ENCODE measurements around the gene HPCAL4. TPM values are rescaled to one million over a fixed set of nuclear protein-coding genes. Genes with fewer than 3 reads are reported as not detected.

Gene HPCAL4
- polyA plus RNA-seq, 1 donor, result 2.5 TPM

- H3K4me1 ChIP-seq (ENCODE audit: control insufficient read depth, insufficient read depth, low read length), result peaks cover 12% of the 10 kb centered on the region
- H3K4me3 ChIP-seq (ENCODE audit: low read length), result no peak overlapping the region
- DNase-seq, result no peak
- WGBS (ENCODE audit: insufficient coverage, low lambda C conversion rate), result no CpG with 5 or more reads among the region's 2 CpGs
- peaks cover 94% of the 10 kb centered on the region for H3K27me3 ChIP-seq (ENCODE audit: control insufficient read depth, insufficient read depth, low read length)
- H3K9me3 ChIP-seq (ENCODE audit: control insufficient read depth, low read depth, low read length), result peaks cover 8% of the 10 kb centered on the region
- H3K36me3 ChIP-seq (ENCODE audit: control insufficient read depth, insufficient read depth, low read length), result no peaks in the 10 kb centered on the region
- H3K27ac ChIP-seq (ENCODE audit: low read length), result no peak overlapping the region
Observed at GRCh38 chr1:39690225-39690624, 1.0 kb downstream of the HPCAL4 start.

- Histone ChIP-seq H3K4me1 (ENCODE audit: control insufficient read depth, insufficient read depth, low read length) (peaks cover 12% of the 10 kb centered on the region), H3K9me3 (ENCODE audit: control insufficient read depth, low read depth, low read length) (peaks cover 8% of the 10 kb centered on the region), H3K27ac (ENCODE audit: low read length) (no peak overlapping the region), H3K27me3 (ENCODE audit: control insufficient read depth, insufficient read depth, low read length) (peaks cover 94% of the 10 kb centered on the region), H3K36me3 (ENCODE audit: control insufficient read depth, insufficient read depth, low read length) (no peaks in the 10 kb centered on the region), H3K4me3 (ENCODE audit: low read length) (no peak overlapping the region)
- DNase-seq, result no peak
Observed at GRCh38 chr1:39689635-39690034, 1.6 kb downstream of the HPCAL4 start.

GRCh38 chr1:39689214-39689613 is 2.0 kb downstream of the HPCAL4 start:
- WGBS (ENCODE audit: insufficient coverage, low lambda C conversion rate), result no CpG with 5 or more reads among the region's 2 CpGs
- H3K27ac ChIP-seq (ENCODE audit: low read length), result no peak overlapping the region
- no peak overlapping the region for H3K4me3 ChIP-seq (ENCODE audit: low read length)
- H3K36me3 ChIP-seq (ENCODE audit: control insufficient read depth, insufficient read depth, low read length), result no peaks in the 10 kb centered on the region
- DNase-seq, result no peak
- peaks cover 12% of the 10 kb centered on the region for H3K4me1 ChIP-seq (ENCODE audit: control insufficient read depth, insufficient read depth, low read length)
- H3K27me3 ChIP-seq (ENCODE audit: control insufficient read depth, insufficient read depth, low read length), result peaks cover 94% of the 10 kb centered on the region
- H3K9me3 ChIP-seq (ENCODE audit: control insufficient read depth, low read depth, low read length), result peaks cover 8% of the 10 kb centered on the region

- 40% methylated on average over 2 of the region's 3 CpGs for WGBS (ENCODE audit: insufficient coverage, low lambda C conversion rate)
- Histone ChIP-seq H3K27ac (ENCODE audit: low read length) (no peak overlapping the region), H3K27me3 (ENCODE audit: control insufficient read depth, insufficient read depth, low read length) (peaks cover 94% of the 10 kb centered on the region), H3K4me1 (ENCODE audit: control insufficient read depth, insufficient read depth, low read length) (peaks cover 12% of the 10 kb centered on the region), H3K36me3 (ENCODE audit: control insufficient read depth, insufficient read depth, low read length) (no peaks in the 10 kb centered on the region), H3K4me3 (ENCODE audit: low read length) (no peak overlapping the region), H3K9me3 (ENCODE audit: control insufficient read depth, low read depth, low read length) (peaks cover 8% of the 10 kb centered on the region)
- no peak for DNase-seq
Observed at GRCh38 chr1:39688706-39689105, 2.5 kb downstream of the HPCAL4 start.

- Histone ChIP-seq H3K36me3 (ENCODE audit: control insufficient read depth, insufficient read depth, low read length) (no peaks in the 10 kb centered on the region), H3K4me3 (ENCODE audit: low read length) (no peak overlapping the region), H3K27ac (ENCODE audit: low read length) (no peak overlapping the region), H3K9me3 (ENCODE audit: control insufficient read depth, low read depth, low read length) (peaks cover 5% of the 10 kb centered on the region), H3K4me1 (ENCODE audit: control insufficient read depth, insufficient read depth, low read length) (peaks cover 8% of the 10 kb centered on the region), H3K27me3 (ENCODE audit: control insufficient read depth, insufficient read depth, low read length) (peaks cover 94% of the 10 kb centered on the region)
- no peak for DNase-seq
- no CpG with 5 or more reads among the region's 2 CpGs for WGBS (ENCODE audit: insufficient coverage, low lambda C conversion rate)
Observed at GRCh38 chr1:39687243-39687642, 4.0 kb downstream of the HPCAL4 start.

GRCh38 chr1:39685071-39685470 is 6.2 kb downstream of the HPCAL4 start:
- no peaks in the 10 kb centered on the region for H3K4me1 ChIP-seq (ENCODE audit: control insufficient read depth, insufficient read depth, low read length)
- WGBS (ENCODE audit: insufficient coverage, low lambda C conversion rate), result no CpG with 5 or more reads among the region's 3 CpGs
- no peaks in the 10 kb centered on the region for H3K36me3 ChIP-seq (ENCODE audit: control insufficient read depth, insufficient read depth, low read length)
- no peak for DNase-seq
- no peak overlapping the region for H3K27ac ChIP-seq (ENCODE audit: low read length)
- no peaks in the 10 kb centered on the region for H3K9me3 ChIP-seq (ENCODE audit: control insufficient read depth, low read depth, low read length)
- peaks cover 92% of the 10 kb centered on the region for H3K27me3 ChIP-seq (ENCODE audit: control insufficient read depth, insufficient read depth, low read length)
- no peak overlapping the region for H3K4me3 ChIP-seq (ENCODE audit: low read length)

- peaks cover 92% of the 10 kb centered on the region for H3K27me3 ChIP-seq (ENCODE audit: control insufficient read depth, insufficient read depth, low read length)
- no CpG with 5 or more reads among the region's 13 CpGs for WGBS (ENCODE audit: insufficient coverage, low lambda C conversion rate)
Observed at GRCh38 chr1:39684313-39684664, 6.9 kb downstream of the HPCAL4 start.

GRCh38 chr1:39683591-39684312 is 7.5 kb downstream of the HPCAL4 start:
- H3K9me3 ChIP-seq (ENCODE audit: control insufficient read depth, low read depth, low read length), result no peaks in the 10 kb centered on the region
- no peaks in the 10 kb centered on the region for H3K36me3 ChIP-seq (ENCODE audit: control insufficient read depth, insufficient read depth, low read length)
- H3K27me3 ChIP-seq (ENCODE audit: control insufficient read depth, insufficient read depth, low read length), result peaks cover 86% of the 10 kb centered on the region
- no peaks in the 10 kb centered on the region for H3K4me1 ChIP-seq (ENCODE audit: control insufficient read depth, insufficient read depth, low read length)
- H3K4me3 ChIP-seq (ENCODE audit: low read length), result no peak overlapping the region
- DNase-seq, result peak in 1 of 2 donors; percentile 28
- no peak overlapping the region for H3K27ac ChIP-seq (ENCODE audit: low read length)
- WGBS (ENCODE audit: insufficient coverage, low lambda C conversion rate), result no CpG with 5 or more reads among the region's 62 CpGs

More at GRCh38 chr1:39684313-39684664, 6.9 kb downstream of the HPCAL4 start:
- H3K4me1 ChIP-seq (ENCODE audit: control insufficient read depth, insufficient read depth, low read length), result no peaks in the 10 kb centered on the region
- no peak overlapping the region for H3K4me3 ChIP-seq (ENCODE audit: low read length)
- DNase-seq, result no peak
- H3K27ac ChIP-seq (ENCODE audit: low read length), result no peak overlapping the region
- H3K9me3 ChIP-seq (ENCODE audit: control insufficient read depth, low read depth, low read length), result no peaks in the 10 kb centered on the region
- no peaks in the 10 kb centered on the region for H3K36me3 ChIP-seq (ENCODE audit: control insufficient read depth, insufficient read depth, low read length)

GRCh38 chr1:39681999-39682398 is 9.2 kb downstream of the HPCAL4 start:
- peaks cover 73% of the 10 kb centered on the region for H3K27me3 ChIP-seq (ENCODE audit: control insufficient read depth, insufficient read depth, low read length)
- no peaks in the 10 kb centered on the region for H3K9me3 ChIP-seq (ENCODE audit: control insufficient read depth, low read depth, low read length)
- no peak overlapping the region for H3K27ac ChIP-seq (ENCODE audit: low read length)
- no peaks in the 10 kb centered on the region for H3K4me1 ChIP-seq (ENCODE audit: control insufficient read depth, insufficient read depth, low read length)
- no peak overlapping the region for H3K4me3 ChIP-seq (ENCODE audit: low read length)
- WGBS (ENCODE audit: insufficient coverage, low lambda C conversion rate), result no CpG with 5 or more reads among the region's 1 CpG
- no peaks in the 10 kb centered on the region for H3K36me3 ChIP-seq (ENCODE audit: control insufficient read depth, insufficient read depth, low read length)
- no peak for DNase-seq

GRCh38 chr1:39681294-39681693 is 9.9 kb downstream of the HPCAL4 start:
- WGBS (ENCODE audit: insufficient coverage, low lambda C conversion rate), result no CpG with 5 or more reads among the region's 3 CpGs
- no peak for DNase-seq
- no peaks in the 10 kb centered on the region for H3K4me1 ChIP-seq (ENCODE audit: control insufficient read depth, insufficient read depth, low read length)
- no peaks in the 10 kb centered on the region for H3K9me3 ChIP-seq (ENCODE audit: control insufficient read depth, low read depth, low read length)
- no peak overlapping the region for H3K4me3 ChIP-seq (ENCODE audit: low read length)
- no peak overlapping the region for H3K27ac ChIP-seq (ENCODE audit: low read length)
- H3K36me3 ChIP-seq (ENCODE audit: control insufficient read depth, insufficient read depth, low read length), result no peaks in the 10 kb centered on the region
- peaks cover 66% of the 10 kb centered on the region for H3K27me3 ChIP-seq (ENCODE audit: control insufficient read depth, insufficient read depth, low read length)

- H3K4me1 ChIP-seq (ENCODE audit: control insufficient read depth, insufficient read depth, low read length), result no peaks in the 10 kb centered on the region
- WGBS (ENCODE audit: insufficient coverage, low lambda C conversion rate), result no CpG with 5 or more reads among the region's 4 CpGs
- no peak overlapping the region for H3K4me3 ChIP-seq (ENCODE audit: low read length)
- no peaks in the 10 kb centered on the region for H3K36me3 ChIP-seq (ENCODE audit: control insufficient read depth, insufficient read depth, low read length)
- no peak overlapping the region for H3K27ac ChIP-seq (ENCODE audit: low read length)
- no peaks in the 10 kb centered on the region for H3K9me3 ChIP-seq (ENCODE audit: control insufficient read depth, low read depth, low read length)
- DNase-seq, result no peak
- H3K27me3 ChIP-seq (ENCODE audit: control insufficient read depth, insufficient read depth, low read length), result peaks cover 64% of the 10 kb centered on the region
Observed at GRCh38 chr1:39680751-39681150, 10.5 kb downstream of the HPCAL4 start.
